Fibroblast of skin of right biceps (primary cell): ENCODE measurements around the gene SEMA5A.

ENCODE experiments used
- DNase-seq: peaks from one replicate; pipeline ENCODE4 v3.0.0-alpha.2; 2013

The SEMA5A gene

DNA sequence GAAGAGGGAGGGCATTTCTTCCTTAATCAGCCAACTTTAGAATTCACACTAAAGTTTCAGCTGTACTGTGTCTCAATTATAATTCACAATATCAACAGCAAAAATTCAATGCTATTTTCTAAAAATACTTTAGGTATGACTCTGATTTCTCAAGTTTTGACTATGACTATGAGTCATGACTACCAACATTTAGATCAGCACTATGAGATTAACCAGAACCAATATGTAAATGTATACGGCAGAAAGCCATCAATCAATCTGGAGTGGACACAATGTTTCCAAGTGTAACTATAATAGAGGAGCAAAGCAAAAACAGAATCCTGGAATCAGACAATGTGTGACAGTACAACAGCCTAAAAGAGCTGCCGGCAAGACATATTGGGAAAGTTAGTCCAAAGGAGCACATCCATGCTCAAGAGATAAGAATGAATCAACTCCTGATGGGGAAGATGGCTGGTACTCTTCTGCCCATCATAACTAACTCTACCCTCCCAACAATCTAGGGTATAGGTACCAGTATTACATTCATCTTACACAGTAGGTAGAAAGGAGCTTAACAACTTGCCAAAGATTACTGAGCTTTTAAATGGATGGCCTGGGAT, 294.4 kb downstream of the SEMA5A start:
- DNase-seq, result peak; percentile 81

DNA sequence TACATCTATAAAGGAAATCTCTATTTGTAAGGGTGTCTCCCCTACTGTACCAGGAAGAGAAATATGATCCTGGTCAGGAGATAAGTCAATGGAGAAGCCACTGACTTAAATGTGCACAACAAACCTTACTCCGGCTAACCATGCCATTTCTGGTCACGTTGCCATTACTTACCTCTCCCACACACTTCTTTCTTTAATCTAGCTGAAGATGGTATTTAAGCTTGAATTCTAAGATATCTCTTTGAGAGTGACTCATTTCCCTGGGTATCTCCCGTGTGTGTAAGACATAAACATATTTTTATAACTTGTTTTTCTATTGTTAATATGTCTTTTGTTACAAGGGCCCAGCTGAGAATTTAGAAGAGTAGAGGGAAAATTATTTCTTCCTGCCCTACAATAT, 296.6 kb downstream of the SEMA5A start:
- DNase-seq, result no peak

DNA sequence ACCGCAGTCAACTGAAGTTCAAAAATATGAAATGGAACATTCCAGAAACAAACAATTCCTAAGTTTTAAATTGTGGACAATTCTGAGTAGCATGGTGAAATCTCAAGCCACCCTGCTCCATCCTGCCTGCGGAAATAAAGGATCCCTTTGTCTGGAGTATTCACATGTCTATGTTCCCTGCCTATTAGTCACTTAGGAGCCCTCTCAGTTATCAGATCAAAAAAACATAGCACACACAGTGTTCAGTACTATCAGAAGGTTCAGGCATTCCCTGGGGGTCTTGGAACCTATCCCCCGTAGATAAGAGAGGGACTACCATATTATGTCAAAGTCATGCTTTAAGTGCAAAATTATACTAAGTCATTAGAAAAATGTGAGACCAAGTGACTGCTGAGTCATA, 300.8 kb downstream of the SEMA5A start:
- no peak for DNase-seq

DNA sequence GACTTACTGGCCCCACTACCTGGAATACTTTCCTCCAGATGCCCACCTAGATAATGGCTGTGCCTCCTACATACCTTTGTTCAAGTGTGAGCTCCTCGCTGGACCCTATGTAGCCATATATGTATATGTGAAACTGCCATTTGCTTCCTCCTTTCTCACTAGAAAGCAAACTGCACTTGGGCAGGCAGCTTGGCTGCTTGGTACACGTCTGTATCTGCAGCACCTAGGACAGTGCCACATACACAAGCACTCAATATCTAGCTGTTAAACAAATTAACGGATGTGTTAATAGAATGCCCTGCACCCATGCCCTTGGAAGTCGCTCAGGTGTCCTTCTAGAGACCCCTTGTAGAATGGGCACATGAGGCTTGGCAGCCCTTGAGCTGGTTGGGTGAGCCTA, 301.5 kb downstream of the SEMA5A start:
- DNase-seq, result no peak

- DNase-seq, result no peak
These were observed 304.2 kb downstream of the SEMA5A start for GRCh38 chr5:9241479-9242305.

DNA sequence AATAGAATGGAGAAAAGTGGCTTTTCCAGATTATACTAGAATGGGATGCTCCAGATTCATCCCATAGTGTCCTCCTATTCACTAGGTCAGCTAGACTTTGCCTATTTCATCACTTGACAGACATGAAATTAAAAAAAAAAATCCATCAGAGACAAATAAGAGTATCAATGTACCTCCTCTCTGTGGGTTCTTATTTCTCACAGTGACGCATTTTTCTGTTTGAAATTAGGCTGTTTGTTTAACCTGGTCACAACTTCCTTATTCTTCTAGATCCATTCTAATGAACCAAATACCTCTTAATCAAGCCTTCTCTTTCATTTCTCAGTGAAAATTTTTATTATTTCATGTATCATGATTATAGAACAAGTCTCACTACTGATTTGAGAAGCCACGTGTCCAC, 305.4 kb downstream of the SEMA5A start:
- no peak for DNase-seq

DNA sequence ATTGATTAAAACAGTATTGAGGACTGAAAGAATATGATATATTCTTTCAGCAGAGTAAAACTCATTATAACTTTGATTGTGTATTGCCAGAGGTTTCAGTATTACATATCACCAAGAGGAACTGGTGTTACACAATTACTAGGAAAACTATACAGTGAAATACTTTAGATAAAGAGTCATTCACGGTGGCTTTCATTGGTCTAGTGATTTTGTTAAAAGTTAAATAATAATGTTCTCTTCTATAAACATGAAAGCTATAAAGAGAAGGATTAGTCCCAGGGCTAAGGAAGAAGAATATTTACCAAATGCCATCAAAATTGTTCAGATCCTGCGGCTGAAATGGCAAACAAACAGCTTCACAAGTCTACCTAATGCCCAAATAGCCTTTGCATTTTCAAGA, 306.2 kb downstream of the SEMA5A start:
- peak; percentile 35 for DNase-seq

GRCh38 chr5:9239071-9239470, 306.8 kb downstream of the SEMA5A start:
- peak; percentile 58 for DNase-seq

DNA sequence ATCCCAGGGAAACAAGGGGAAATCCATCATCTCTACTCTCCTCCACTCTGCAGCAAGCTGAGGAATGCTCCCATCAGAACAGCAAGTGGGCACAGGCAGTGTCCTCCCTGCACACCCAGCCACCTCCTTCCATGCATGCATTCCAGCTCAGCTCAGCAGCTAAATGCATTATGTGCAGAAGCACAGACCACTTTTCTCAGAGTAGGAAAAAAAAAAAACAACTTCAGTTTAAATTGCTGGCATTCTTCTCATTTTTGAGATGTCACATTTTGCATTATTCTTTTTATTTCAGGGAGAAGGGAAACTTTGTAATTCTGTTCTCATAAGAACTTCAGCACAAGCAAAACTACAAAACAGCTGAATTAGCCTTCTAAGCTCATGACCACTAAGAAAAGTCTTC, 312.2 kb downstream of the SEMA5A start:
- peak; percentile 72 for DNase-seq

DNA sequence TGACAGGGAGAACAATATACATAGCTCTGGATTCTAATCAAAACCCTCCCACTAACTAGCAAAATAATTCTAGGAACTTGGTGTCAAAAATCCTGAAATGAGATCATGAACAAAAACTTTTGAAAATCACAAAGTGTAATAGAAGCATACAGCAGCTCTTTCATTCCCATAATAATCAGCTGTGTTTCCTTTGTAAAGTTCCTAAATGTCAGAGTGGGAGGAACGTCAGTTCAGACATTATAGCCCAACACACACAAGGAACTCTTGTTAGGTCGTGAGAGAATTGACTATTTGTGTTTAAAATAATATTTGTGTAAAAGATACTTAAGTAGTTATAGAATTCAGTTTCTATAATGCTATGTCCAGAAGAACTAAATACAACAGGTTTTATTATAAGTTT, 312.8 kb downstream of the SEMA5A start:
- no peak for DNase-seq

DNA sequence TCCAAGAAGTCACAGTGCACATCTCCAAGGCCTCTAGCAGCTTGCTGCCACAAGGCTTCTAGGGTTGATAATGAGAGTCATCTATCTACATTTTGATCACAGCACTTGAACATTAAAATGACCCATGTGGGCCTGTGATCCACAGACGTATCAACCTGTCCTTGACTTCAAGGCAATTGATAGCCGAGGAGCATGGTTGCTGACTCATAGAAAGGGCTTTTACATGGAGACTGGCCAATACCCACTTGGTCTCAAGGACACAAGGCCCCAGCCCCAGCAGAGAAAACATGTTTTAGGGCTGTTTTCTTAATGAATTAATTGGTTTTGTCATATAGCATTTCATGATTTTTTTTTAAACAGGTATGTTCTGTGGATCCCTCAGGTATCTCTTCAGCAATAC, 314.0 kb downstream of the SEMA5A start:
- DNase-seq, result no peak

GRCh38 chr5:9230355-9230754, 315.5 kb downstream of the SEMA5A start:
- DNase-seq, result peak; percentile 37

- no peak for DNase-seq
These were observed 319.8 kb downstream of the SEMA5A start for GRCh38 chr5:9226016-9226536.

DNA sequence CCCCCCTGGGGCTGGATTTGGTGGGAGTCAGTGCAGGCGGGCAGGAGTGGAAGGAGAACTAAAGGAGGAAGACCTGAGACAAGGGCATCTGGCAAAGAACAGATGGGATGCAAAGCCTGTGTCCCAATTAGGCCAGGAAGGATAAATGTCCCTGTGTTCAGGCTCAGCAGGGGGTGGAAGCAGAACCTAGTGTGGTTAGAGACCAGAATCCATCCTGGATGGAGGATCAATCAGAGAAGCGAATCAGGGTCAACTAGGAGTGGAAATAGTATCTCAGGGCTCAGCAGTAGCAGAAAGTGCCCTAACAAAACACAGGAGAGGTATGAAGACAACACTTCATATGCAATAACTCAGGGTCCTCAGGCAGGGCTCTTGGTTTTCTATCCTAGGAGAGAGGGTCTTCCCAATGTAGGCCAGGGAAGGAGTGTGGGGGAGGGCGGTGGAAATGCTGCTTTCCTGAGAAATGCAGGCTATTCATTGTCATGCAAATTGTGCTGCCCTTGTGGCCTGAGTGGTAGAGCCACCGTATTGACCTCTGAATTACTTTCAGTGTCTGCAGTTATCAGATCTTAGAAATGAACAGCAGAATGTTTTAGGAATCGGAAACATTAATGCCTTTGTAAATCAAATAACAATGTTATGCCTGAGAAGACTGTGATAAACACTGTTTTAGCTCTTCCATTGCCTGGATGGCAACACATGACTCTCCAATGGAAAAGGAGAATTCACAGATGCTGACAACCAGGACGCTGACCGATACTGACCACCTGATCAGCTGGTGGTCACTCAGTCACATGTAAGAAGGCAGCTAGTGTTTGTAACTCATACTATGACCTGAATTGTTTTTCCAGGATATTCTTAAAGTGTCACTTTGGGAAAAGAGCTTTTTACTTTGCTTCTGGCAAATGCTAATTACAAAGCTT, 323.6 kb downstream of the SEMA5A start:
- no peak for DNase-seq

DNA sequence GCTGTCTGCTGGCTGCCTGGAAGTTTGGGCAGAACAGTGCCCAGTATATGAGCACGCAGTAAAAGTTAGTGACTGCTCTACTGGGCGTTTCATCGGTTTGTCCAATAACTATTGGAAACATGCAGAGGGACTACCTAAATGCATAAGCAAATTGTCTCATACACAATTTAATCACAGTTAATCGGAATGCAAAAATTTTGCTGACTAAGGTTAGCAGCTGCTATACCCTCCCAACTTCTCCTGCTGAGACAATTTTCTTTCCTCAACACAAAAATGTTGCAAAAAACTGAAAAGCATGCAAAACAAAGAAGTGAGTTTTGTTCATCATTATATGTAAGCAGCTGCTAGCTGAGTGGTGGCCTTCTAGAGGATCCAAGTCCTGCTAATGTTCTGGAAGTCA, 327.5 kb downstream of the SEMA5A start:
- no peak for DNase-seq

GRCh38 chr5:9212605-9213004, 333.3 kb downstream of the SEMA5A start:
- DNase-seq, result peak; percentile 62

DNA sequence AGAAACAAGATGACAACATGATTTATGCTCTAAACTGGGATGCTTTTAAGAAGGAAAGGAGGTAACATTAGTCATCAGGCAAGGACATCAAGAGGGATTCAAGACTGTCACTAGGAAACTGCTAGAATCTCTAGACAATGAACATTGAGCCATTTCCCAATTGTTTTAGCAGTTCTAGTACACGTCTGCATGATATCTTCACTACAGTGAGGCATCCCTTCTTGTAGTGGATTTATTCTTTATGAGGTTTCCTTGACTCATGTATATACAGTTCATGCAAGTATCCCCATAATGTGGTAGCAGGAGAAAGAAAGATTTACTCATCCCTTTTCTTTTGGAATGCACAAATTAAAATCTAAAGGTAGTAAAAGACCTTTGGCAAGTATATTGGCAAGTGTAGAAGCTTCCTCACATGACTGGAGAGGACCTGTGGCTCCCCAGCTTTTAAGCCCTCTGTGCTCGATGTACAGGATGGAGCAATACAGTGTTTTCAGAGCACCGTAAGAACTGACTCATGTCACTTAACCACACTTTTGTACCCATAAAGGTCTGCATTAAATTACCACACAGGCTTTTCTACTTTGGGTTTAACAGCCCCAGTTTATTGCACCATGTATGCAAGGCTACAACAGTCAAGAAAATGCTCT, 335.9 kb downstream of the SEMA5A start:
- DNase-seq, result peak; percentile 56

DNA sequence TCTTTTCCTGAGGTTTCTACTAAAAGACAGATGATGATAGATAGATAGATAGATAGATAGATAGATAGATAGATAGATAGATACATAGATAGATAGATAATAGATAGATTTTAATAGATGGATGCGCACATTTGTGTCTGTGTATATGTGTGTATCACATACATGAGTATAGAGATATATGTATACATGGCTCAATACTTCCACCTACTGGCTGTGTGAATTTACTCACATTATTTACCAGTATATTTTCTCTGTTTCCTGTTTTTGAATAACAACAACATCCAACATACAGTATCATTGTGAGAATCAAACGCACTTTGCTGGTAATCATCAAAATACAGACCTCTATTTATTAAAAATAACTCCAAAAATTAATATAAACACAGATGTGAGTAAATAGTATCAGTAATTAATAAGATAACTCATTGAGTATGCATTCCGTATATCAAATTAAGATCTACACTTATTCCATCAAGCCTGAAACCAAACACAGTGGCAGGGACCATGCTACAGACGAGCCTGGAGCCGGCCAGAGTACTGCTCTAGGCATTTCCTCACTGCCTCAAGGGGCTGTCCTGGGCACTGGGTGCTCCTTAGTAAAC, 338.0 kb downstream of the SEMA5A start:
- peak; percentile 52 for DNase-seq

- DNase-seq, result no peak
These were observed 343.2 kb downstream of the SEMA5A start for GRCh38 chr5:9202636-9203035.

GRCh38 chr5:9201761-9202160, 344.1 kb downstream of the SEMA5A start:
- no peak for DNase-seq

- DNase-seq, result no peak
These were observed 344.9 kb downstream of the SEMA5A start for GRCh38 chr5:9201011-9201410.

- peak; percentile 31 for DNase-seq
These were observed 347.5 kb downstream of the SEMA5A start for GRCh38 chr5:9198394-9198793.
